Activated CD4-positive, alpha-beta T cell treated with anti-CD3 and anti-CD28 coated beads for 4 hours (primary cell): ENCODE data around the gene DAB1.

ENCODE experiments used
- DNase-seq, 2 donors: peaks; one replicate each; pipeline ENCODE4 v3.0.0-alpha.2; 2020

The DAB1 gene

DNA sequence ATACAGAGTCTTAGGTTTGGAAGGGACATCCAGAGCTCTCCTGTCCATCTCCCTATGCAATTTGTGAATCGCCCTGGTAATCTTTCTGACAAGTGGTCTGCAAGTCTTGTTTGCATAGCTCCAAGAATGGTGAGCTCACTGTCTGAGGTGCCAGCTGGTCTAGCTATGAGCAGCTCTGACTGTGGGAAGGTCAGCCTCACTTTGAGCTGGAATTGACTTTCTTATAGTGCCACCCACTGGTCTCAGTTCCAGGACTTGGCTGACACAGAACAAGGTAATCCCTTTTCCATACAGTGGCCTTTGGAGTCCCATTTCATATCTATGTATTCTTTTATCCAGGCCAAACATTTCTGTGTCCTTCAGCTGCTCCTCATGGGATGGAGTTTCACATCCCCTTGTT lies 362.5 kb downstream of the DAB1 start:
- no peak for DNase-seq

DNA sequence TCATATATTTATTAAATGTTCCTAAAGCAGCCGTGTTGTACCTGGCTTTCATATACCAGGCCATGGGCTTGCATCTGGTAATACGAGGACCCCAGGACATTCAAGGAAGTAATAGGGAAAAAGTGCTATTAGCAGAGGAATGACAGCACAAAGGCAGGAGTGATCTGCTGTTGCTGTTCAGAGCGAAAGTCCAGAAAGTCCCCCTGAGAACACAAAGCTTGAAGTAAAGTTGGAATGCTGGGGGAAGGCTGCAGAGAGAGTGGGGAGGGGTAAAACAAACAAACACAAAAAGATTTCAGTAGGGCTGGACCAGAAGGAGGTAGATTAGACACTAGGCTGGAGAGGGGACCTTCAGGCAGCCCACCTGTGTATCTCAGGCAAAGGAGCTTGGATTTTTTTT lies 363.4 kb downstream of the DAB1 start:
- no peak for DNase-seq

DNA sequence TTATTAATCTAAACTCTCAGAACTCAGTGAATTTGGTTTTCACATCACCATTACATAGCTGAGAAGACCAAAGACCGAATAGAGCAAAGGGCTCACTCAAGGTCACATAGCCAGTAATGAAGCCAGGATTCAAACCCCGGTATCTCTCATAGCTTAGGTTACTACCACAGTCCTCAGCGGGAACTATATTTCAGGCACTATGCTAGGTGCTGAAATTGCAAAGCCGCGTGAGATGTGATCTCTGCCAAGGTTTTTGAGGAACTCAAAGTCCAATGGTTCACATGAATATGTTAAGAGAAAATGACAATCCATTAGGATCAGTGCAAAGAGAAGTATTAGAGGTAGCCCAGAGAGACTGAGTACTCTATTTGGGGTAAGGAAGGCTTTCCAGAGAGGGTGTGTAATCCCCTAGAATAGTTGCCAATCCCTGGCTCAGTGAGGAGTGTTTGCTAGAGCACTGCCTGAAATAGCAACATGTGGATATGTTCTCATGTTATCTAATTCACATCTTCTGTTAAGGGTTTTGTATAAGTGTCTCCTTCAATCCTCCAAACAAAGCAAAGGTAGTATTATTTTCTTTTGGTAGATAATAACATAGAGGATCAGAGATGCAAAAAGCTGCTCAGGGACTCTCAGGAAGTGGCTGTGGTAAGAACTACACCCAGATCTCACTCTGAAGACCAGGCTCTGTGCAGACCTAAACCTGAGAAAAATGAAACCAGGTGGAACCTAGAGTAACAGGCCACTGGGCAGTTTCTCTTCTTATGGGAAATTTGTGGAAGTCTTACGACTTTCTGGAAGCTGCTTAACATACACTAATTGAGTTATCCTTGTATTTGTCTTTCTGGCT lies 365.0 kb downstream of the DAB1 start:
- no peak for DNase-seq

DNA sequence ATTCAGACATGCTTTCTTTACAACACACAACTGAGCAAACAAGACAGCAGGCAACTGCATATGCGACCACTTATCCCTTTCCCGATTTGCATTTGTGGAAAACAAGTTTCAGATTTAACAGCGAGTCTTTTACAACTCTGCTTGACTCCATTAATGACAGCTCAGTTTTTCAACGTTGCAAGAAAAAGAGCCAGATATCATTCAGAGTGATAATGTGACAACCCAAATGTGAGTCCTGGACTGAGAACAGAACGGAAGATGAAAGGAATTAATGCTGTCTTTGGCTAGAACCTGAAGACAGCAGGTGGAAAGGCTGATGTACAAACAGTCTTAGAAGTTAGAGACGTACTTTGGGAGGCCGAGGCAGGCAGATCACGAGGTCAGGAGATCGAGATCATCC lies 375.0 kb downstream of the DAB1 start:
- DNase-seq: no peak

DNA sequence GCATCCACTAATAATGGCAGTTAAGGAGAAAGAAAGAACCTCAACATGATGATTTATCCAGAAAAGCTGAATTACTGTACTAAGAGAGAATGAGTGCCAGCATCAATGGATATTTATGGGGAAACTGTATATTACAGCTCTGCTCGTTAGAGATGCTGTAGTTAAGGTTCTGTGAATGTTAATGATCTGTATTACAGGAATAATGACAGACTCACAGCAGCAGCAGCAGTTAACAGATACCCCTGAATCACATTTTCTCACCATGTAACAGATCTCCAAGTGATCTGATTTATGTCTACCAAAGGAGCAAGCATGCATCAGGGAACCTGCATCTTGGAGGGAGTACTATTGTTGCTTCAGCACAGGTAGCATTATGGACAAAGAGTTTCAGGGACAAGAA lies 377.4 kb downstream of the DAB1 start:
- no peak for DNase-seq

DNA sequence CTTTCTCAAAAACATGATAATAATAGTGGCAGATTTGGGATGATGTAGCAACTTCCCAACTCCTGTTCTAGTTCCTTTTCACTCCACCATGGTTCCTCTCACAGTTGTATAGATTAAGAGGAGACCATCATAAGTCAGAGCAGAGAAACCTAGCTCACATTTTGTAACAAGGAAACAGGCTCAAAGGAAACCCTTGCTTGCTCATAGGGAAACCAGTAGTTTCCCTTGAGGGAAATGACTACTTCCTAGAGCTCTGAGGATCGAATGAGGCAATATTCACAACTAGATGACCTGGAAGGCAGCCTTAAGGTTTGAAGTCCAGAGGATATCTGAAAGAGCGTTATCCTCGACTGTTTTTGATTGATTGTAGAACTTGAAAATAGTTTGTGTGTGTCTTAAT lies 382.0 kb downstream of the DAB1 start:
- no peak for DNase-seq

DNA sequence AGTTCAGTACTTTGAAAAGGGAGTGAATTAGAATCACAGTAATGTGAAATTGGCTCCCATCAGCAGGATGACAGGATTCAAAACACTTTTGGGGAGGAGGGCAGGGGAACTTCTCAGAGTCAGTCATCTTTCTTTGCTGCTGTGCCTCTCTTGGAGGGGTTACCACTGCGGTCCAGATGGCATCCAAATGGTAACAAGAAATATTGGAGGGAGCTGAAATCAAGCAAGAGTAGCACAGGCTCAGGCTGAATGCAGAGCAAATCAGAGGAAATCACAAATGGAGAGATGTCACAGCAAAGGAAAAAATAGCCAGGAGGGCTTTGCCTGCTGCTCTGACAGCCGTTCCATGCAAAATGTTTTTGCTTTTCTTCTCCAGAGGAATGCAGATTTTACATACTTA lies 383.0 kb downstream of the DAB1 start:
- DNase-seq: no peak

DNA sequence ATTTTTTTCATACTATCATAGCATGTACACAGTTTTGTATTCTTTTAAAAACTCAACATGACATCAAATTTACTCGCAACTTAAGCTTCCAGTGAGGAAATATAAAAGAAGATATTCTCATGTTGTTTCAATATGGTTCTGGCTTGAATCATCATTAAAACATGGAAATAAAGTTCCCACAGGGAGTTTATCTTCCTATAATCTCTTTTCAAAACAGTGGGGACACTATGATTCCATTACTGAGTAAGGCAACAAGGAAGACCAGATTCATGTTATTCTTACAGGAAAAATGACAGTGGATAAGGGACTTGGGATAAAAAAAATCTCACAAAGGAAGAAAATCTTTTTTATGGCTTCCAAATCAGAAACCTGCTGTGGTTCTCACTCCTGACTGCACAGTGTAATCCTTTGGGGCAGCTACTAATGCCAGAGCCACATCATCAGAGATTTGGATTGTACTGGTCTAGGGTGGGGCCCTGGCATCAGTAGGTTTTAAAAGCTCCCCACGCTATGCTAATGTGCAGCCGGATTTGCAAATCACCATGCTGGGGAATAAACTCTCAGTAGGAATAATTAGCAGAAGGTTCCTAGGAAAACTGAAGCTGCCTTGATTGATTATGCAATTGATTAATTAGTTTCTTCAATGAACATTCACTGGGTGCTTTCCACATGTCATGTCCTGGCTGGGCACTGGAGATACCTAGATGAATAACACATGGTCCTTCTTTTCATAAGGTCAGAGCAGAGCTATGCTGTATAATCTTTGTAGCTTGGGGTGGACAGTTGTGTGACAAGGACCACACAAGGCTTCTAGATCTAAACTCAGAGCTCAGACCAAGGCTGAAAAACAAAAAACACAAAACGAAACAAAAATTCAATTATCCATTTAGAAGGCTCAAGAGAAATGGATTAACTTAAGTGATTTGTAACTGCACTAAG lies 386.9 kb downstream of the DAB1 start:
- no peak for DNase-seq

DNA sequence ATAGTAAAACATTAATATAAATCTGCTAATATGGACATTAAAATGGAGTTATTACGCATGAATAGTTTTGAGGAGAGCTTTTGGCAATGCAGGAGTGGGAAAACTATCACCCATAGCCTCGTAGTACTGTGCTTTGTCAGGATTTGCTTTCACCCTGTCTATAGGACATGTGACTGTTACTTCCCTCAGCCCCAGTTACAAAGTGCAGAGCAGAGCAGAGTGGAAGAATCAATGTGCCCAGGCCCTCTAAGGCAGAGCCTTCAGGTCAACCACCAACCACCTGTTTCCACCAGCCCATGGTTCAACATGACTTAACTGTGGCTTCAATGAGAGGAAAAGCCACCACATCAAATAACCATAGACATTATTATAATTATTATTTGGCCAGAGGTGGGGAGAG lies 389.1 kb downstream of the DAB1 start:
- no peak for DNase-seq

DNA sequence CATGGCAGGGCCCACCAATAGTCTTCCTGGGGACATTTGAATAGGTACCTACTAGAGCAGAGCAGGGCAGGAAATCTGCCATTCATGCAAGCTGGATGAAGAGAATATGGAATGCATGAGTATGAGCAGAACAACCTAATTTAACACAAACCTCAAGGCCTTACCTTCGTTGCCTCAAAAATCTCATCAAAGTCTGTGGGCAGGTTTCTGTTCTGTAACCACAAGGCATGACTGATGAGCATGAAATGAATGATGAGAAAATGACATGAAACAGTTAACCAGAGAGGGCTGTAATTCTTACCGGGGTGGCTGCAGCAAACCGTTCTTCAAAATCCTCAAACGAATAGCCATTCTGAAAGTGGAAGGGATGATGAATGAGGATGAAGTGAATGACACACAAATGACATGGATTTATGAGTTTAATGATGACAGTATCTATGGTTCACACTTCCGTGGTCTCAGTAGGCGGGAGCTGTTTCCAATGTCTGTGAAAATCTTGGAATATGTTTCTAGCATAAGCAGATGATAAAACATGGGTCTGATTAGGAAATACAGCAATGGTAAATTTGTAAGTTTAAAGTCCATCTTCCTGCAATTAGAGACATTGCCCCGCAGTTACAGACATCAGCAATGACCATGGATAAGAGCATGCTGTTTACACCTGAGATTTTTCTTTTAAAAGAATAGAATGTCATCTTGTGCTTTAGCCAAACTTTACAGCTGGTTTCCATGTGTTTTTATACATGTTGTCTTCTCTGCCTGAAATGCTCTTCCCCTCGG lies 390.4 kb downstream of the DAB1 start:
- no peak for DNase-seq

DNA sequence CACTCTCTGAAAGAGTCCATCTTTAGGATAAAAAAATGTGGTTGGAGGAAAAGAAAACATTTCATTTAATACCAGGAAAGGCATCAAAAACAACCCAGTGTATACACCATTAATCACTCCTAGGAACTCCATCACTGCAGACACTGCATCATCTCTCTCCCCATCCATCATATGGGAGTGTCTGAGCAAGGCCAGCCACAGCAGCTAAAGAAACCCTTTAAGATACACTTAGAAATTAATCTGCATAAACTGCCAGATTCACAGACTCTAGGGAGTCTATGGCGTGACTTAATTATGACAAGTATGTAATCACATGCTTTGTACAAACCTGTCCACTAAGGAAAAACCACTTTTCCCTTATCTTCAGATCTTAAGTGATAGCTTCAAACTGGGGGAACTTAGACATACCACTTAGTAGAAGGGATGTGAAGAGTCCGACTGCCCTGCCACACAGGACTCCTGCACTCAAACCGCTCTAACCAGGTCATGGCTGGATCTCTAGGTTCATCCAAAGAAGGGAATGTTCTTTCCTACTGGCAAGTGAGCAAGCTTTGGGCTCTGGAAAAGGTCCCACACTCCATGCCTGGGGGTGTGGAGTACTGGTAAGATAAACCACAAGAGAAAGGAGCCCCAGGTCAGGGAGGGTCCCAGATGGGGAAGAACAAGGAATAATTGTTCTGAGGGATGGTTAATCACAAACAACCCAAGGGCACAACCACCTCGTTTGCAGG lies 397.1 kb downstream of the DAB1 start:
- DNase-seq: no peak

DNA sequence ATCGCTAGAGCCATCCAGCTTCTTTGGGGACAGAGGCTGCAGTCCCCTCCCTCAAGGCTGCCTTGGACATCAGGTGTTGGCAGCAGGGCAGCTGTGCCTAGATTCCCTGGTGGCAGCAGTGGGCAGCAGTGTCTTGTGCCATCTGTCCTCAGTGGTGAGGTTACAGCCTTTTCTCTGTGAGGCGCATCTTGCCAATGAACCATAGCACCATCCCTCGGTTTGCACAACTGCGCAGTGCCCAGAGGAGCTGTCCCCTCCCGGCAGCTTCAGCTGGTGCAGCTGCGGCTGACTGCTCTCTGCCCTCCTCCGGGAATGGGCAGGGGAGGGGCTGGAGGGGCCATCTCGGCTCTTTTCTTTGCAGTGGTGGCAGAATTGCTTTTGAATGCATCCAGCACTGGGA lies 399.0 kb downstream of the DAB1 start:
- no peak for DNase-seq

DNA sequence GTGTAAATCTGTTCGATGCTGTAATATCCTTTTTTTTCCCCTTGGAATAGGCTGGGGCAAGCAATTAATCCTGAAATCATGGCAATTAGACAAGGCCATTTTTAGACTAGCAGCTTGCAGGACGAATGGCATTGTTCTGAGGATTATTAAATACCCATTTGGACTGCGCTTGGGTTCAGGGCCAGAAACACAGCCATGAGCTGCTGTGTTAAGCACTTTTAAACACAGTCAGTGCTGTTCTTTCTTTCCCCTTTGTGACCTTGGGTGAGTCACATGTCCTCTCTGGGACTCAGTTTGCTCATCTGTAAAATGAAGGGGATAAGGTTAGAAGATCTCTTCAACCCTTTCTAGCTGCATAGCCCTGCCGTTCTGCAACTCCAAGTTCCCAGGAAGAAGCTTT lies 399.4 kb downstream of the DAB1 start:
- no peak for DNase-seq

DNA sequence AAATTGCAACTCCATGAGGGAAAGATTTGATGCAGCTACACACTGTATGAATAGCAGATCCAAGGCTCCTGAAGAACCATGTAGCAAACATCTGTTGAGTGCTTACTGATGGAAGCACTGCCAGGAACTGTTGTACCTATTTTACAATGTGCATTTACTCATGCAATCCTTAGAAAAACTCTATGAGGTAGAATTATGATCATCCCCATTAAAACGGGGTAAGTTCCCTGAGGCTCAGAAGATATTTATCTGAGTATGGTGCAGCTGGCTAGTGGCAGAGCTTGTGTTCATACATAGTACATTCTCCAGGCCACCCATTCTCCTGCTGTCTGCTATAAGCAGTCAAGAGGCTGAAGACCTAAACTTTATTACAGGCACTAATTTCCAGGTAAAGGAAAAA lies 403.6 kb downstream of the DAB1 start:
- DNase-seq: no peak

DNA sequence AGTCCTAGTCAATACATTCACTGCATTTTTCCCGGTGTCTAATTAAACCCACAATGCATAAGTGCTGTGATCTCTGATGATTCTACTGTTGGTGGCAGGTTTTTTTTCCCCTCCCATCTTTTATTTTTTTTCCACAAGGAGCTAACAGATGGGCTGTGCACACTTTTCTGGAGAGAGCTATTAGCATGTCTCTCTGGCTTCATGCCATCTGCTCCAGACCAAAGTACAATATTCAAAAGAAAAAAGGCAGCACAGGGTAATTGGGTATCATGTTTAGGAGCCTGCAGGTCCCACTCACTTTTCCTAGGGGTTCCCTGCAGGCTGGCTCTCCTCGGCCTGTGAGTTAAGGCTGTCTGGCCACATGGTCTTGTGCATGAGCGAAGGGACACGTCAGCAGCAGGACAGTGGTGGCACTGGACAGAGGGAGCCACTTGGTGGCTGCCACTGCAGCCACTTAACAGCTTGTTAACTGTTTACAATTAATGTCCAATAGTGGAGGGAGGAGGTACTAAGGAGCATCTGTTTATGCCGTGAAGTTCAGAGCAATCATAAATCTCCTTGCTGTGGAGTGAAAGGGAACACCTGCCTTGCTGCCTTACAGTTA lies 404.5 kb downstream of the DAB1 start:
- no peak for DNase-seq

DNA sequence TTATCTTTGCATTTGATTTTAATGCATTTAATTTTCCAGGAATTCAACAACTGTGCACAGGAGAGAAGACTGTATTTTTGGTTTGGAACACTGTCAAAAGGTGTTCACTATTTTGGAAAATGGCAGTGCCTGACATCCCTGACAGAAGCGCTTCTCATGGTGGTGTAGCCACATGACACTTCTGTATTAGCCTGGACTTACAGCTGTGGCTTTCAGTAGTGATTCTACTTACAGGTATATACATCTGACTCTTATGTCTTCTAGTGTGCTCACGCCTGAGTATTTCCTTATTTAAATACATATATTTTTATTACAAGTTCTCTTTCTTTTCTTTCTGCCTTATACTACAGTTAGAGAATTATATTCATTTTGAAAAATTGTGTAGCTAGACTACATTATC lies 405.7 kb downstream of the DAB1 start:
- no peak for DNase-seq

DNA sequence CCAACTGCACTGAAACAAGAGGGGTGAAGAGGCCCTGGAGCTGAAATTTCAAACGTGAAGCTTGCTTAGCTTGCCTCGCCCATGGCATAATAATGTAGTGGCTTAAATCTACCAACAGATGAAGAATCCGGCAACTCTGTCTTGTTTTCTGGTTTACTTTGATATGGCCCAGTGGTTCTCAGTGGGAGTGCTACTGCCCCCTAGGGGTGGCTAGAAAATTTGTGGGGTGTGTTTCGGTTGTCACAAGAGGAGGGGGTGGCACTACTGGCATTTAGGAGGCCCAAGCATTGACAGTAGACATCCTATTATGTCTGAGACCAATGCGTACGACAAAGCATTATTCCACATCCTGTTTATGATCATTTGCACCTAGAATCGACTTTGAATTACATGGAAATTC lies 406.1 kb downstream of the DAB1 start:
- DNase-seq: no peak

DNA sequence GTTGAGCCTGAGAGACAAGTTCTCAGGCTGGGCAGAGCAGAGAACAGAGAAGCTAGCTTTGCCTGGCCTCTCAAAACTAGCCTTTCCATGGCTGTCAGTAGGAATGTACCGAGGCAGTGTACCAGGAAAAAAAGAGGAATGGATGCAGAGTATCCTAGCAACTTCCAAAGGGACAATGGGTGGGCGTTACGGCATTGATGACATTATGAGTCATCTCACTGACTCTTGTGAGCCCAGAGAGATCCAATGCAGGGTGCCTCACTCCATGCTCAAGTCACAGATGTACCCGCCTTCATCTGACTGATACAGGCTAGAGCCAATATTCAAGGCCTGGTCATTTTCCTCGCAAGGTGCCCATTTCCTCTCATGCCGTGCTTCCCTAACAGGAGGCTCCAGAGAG lies 406.7 kb downstream of the DAB1 start:
- DNase-seq: no peak

DNA sequence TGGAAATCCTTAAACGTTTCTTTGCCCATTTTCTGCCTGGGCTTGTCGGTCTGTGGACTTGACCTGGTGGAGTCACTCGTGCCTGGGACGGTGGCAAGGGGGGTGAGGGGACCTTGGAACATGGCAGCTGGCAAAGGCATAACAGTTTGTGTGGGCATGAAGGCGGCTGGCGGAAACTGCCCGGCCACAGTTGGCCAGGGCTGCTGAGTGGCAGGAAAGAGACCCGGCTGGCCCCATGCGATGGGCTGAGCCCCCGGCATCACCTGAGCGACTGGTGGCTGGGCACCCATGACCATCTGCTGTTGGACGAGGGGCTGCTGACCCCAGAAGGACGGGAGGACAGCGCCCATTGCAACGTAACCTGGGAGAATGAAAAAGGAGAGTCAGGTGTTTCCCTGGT lies 408.8 kb downstream of the DAB1 start:
- DNase-seq: no peak

DNA sequence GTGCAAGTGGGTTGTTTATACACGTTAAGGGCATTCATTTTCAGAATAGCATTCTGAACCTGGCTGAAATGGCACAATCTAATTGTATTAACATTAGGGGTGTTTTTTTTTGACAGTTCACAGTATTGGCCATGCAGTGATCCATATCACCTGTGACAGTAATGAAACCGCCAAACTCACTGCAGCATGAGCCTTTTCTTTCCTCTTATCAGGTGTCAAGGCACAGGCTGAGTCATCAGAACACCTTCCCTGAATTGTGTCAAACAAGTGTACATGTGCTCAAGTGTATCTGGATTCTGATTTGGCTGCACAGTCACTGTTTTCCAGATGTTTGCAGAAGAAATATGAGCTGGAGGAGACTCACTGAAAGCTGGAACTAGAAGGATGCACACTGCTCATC lies 410.3 kb downstream of the DAB1 start:
- no peak for DNase-seq

DNA sequence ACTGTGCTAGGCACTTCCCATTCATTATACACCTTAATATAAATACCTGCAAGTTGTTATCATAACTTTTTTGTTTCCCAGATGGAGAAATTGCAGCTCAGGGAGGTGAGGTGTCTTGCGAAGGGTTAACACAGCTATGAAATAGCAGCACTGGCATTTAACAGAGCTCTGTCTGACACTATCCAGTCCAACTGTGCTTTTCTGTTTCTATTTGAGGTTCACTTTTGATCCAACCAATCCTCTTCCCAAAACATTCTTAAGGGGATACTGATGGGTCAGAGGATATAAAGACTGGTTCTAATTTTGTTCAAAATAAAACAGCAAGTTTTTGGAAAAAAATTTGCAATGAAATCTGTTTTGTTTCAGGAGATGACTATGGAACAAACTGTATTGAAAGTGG lies 411.5 kb downstream of the DAB1 start:
- DNase-seq: no peak

DNA sequence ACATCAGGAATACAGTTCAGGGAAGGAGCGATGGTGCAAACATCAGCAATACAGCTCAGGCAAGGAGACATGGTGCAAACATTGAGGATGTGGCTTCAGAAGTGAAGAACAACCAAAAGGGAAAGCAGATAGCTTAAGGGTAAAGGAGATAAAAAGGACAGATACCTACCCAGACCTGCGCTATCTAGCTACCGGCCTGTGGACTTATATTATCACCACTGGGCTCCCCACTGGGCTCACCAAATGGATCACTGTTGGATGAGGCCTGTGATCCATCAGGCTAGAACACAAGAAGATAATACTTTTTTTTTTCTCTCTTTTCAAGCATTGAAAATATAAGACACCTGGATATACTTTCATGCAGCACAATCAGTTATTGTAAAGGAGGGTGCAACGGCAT lies 413.3 kb downstream of the DAB1 start:
- DNase-seq: no peak
